Measurements from ENCODE around the gene POGLUT2.

Gene POGLUT2

DNA sequence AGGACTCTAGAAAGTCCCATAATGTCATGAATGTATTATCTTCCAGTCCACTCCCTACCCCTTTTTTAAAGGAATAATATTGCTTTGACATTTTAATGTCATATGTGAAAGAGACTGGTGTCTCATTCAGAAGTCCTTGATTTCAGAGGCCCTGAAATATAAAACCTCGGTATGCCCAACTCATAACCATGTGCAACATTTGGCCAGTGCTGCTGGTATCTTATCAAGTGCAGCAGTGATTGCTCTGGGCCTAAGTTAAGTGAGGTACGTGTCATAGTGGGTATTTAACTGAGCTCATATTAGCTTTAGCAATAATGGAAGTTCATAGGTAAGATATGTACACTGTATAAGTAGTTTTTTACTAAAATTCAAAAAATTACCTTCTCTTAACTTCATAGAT, 39.9 kb downstream of the POGLUT2 start (continued):
- TF ChIP-seq, protein P1, sequence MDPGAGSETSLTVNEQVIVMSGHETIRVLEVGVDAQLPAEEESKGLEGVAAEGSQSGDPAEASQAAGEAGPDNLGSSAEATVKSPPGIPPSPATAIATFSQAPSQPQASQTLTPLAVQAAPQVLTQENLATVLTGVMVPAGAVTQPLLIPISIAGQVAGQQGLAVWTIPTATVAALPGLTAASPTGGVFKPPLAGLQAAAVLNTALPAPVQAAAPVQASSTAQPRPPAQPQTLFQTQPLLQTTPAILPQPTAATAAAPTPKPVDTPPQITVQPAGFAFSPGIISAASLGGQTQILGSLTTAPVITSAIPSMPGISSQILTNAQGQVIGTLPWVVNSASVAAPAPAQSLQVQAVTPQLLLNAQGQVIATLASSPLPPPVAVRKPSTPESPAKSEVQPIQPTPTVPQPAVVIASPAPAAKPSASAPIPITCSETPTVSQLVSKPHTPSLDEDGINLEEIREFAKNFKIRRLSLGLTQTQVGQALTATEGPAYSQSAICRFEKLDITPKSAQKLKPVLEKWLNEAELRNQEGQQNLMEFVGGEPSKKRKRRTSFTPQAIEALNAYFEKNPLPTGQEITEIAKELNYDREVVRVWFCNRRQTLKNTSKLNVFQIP (CRISPR knock-in tag; IDR thresholded peaks at IDR 0.05; ENCODE audit: borderline replicate concordance, low read depth): no peak
- TF ChIP-seq ESRRG (CRISPR knock-in tag; IDR thresholded peaks at IDR 0.05): no peak

DNA sequence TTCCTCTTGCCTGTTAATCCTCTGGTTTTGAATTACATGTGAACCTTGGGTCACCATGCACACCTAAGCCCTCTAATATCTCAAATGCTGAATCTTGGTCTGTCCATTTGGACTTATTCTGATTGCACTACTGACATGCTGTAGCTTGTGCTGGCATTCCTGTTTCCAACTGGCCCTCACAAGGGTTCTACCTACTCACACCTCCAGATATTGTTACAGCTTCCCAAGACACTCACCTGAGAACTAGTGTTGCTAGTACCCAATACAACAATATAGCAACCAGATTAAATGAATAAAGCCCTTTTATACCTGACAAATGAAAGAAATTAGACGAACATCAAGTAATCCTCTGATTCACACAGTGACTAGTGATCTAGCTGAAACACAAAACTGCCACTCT, 41.8 kb downstream of the POGLUT2 start:
- no peak for ATAC-seq
- TF ChIP-seq CSRNP3 (CRISPR knock-in tag; IDR thresholded peaks at IDR 0.05) (no peak), TOX (CRISPR knock-in tag; IDR thresholded peaks at IDR 0.05; ENCODE audit: borderline replicate concordance) (no peak), ISL1 (CRISPR knock-in tag; IDR thresholded peaks at IDR 0.05) (no peak), CSDC2 (CRISPR knock-in tag; IDR thresholded peaks at IDR 0.05) (no peak), BACH2 (CRISPR knock-in tag; IDR thresholded peaks at IDR 0.05; ENCODE audit: borderline replicate concordance) (no peak)
- TF ChIP-seq, protein P1 (CRISPR knock-in tag; IDR thresholded peaks at IDR 0.05; ENCODE audit: borderline replicate concordance, low read depth): no peak

DNA sequence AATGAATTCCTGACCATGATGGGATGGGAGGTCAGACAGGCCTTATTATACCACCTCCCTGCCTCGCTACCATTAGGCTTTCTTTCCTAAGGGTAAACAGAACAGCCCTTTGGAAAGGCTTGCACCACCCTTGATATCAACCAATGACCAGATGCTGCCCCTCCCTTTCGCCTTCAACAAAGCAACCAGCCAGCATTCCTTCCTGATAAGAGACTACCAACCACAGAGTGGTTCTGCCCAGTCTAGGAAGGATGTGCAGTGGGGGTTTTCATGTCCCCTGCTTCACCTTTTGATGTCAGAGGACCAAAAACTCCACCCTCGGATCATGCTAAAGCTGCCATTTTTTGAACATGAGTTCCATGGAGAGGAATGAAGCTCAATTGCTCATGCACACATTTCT, 46.9 kb downstream of the POGLUT2 start:
- no peak for ATAC-seq
- no peak for TF ChIP-seq CREB5 (CRISPR knock-in tag; IDR thresholded peaks at IDR 0.05; ENCODE audit: low read depth)

GRCh38 chr13:102742506-102742905, 56.3 kb downstream of the POGLUT2 start:
- no peak for ATAC-seq
- TF ChIP-seq, protein P2, sequence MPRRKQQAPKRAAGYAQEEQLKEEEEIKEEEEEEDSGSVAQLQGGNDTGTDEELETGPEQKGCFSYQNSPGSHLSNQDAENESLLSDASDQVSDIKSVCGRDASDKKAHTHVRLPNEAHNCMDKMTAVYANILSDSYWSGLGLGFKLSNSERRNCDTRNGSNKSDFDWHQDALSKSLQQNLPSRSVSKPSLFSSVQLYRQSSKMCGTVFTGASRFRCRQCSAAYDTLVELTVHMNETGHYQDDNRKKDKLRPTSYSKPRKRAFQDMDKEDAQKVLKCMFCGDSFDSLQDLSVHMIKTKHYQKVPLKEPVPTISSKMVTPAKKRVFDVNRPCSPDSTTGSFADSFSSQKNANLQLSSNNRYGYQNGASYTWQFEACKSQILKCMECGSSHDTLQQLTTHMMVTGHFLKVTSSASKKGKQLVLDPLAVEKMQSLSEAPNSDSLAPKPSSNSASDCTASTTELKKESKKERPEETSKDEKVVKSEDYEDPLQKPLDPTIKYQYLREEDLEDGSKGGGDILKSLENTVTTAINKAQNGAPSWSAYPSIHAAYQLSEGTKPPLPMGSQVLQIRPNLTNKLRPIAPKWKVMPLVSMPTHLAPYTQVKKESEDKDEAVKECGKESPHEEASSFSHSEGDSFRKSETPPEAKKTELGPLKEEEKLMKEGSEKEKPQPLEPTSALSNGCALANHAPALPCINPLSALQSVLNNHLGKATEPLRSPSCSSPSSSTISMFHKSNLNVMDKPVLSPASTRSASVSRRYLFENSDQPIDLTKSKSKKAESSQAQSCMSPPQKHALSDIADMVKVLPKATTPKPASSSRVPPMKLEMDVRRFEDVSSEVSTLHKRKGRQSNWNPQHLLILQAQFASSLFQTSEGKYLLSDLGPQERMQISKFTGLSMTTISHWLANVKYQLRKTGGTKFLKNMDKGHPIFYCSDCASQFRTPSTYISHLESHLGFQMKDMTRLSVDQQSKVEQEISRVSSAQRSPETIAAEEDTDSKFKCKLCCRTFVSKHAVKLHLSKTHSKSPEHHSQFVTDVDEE (CRISPR knock-in tag; IDR thresholded peaks at IDR 0.05): no peak
- TF ChIP-seq TOX (CRISPR knock-in tag; IDR thresholded peaks at IDR 0.05; ENCODE audit: borderline replicate concordance): no peak
- TF ChIP-seq ARNTL (CRISPR knock-in tag; IDR thresholded peaks at IDR 0.05; ENCODE audit: borderline replicate concordance, low read depth): no peak
- TF ChIP-seq ZFP30 (CRISPR knock-in tag; IDR thresholded peaks at IDR 0.05): no peak
- TF ChIP-seq ZFP3 (CRISPR knock-in tag; IDR thresholded peaks at IDR 0.05): no peak

GRCh38 chr13:102742101-102742500, 56.7 kb downstream of the POGLUT2 start:
- no peak for ATAC-seq
- TF ChIP-seq ISL1 (CRISPR knock-in tag; IDR thresholded peaks at IDR 0.05) (no peak), PATZ1 (CRISPR knock-in tag; IDR thresholded peaks at IDR 0.05; ENCODE audit: borderline replicate concordance) (no peak), SNAI2 (CRISPR knock-in tag; IDR thresholded peaks at IDR 0.05) (no peak)
